Measurements from ENCODE around the gene LIN52.

DNA sequence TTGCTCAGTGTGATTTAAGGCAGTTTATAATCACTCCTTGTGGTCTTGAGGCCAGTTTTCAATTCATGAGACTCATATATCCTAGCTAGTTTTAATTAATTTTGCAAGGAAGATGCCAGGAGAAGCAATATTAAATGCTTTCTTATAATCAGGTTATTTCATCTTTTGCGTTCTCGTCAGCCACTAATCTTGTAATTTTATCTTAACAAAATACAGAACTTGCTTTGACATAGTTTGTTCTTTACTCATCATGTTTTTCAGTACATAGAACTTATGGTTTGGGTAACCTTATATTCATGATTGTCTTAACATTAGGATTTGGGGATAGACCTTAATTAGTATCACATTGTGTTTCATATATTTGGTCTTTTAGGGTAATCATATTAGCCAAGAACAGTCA is 76.0 kb downstream of the LIN52 start:
- TF ChIP-seq NFE2L1 (CRISPR knock-in tag; IDR thresholded peaks at IDR 0.05) = no peak
- TF ChIP-seq GABPB1 (CRISPR knock-in tag; IDR thresholded peaks at IDR 0.05) = no peak
- TF ChIP-seq E2F4 (CRISPR knock-in tag; IDR thresholded peaks at IDR 0.05; ENCODE audit: borderline replicate concordance, low read depth) = no peak
- TF ChIP-seq, protein P1, sequence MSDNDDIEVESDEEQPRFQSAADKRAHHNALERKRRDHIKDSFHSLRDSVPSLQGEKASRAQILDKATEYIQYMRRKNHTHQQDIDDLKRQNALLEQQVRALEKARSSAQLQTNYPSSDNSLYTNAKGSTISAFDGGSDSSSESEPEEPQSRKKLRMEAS (CRISPR knock-in tag; IDR thresholded peaks at IDR 0.05) = no peak
- no peak for TF ChIP-seq CREB1 (CRISPR knock-in tag; IDR thresholded peaks at IDR 0.05)
- TF ChIP-seq, protein P2, sequence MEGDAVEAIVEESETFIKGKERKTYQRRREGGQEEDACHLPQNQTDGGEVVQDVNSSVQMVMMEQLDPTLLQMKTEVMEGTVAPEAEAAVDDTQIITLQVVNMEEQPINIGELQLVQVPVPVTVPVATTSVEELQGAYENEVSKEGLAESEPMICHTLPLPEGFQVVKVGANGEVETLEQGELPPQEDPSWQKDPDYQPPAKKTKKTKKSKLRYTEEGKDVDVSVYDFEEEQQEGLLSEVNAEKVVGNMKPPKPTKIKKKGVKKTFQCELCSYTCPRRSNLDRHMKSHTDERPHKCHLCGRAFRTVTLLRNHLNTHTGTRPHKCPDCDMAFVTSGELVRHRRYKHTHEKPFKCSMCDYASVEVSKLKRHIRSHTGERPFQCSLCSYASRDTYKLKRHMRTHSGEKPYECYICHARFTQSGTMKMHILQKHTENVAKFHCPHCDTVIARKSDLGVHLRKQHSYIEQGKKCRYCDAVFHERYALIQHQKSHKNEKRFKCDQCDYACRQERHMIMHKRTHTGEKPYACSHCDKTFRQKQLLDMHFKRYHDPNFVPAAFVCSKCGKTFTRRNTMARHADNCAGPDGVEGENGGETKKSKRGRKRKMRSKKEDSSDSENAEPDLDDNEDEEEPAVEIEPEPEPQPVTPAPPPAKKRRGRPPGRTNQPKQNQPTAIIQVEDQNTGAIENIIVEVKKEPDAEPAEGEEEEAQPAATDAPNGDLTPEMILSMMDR (IDR thresholded peaks at IDR 0.05) = no peak
- no peak for TF ChIP-seq CREM (CRISPR knock-in tag; IDR thresholded peaks at IDR 0.05)
- no peak for TF ChIP-seq ZBTB21 (CRISPR knock-in tag; IDR thresholded peaks at IDR 0.05; ENCODE audit: borderline replicate concordance)
- no peak for TF ChIP-seq TEAD1 (CRISPR knock-in tag; IDR thresholded peaks at IDR 0.05)
- TF ChIP-seq, protein P3, sequence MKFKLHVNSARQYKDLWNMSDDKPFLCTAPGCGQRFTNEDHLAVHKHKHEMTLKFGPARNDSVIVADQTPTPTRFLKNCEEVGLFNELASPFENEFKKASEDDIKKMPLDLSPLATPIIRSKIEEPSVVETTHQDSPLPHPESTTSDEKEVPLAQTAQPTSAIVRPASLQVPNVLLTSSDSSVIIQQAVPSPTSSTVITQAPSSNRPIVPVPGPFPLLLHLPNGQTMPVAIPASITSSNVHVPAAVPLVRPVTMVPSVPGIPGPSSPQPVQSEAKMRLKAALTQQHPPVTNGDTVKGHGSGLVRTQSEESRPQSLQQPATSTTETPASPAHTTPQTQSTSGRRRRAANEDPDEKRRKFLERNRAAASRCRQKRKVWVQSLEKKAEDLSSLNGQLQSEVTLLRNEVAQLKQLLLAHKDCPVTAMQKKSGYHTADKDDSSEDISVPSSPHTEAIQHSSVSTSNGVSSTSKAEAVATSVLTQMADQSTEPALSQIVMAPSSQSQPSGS (CRISPR knock-in tag; IDR thresholded peaks at IDR 0.05; ENCODE audit: borderline replicate concordance, low read depth) = no peak
- TF ChIP-seq ZNF512 (CRISPR knock-in tag; IDR thresholded peaks at IDR 0.05; ENCODE audit: borderline replicate concordance) = no peak
- TF ChIP-seq CBFB (CRISPR knock-in tag; IDR thresholded peaks at IDR 0.05; ENCODE audit: low read depth) = no peak
- TF ChIP-seq SP1 (CRISPR knock-in tag; conservative IDR thresholded peaks at IDR 0.05) = no peak
- TF ChIP-seq, protein P4, sequence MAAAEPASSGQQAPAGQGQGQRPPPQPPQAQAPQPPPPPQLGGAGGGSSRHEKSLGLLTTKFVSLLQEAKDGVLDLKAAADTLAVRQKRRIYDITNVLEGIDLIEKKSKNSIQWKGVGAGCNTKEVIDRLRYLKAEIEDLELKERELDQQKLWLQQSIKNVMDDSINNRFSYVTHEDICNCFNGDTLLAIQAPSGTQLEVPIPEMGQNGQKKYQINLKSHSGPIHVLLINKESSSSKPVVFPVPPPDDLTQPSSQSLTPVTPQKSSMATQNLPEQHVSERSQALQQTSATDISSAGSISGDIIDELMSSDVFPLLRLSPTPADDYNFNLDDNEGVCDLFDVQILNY (CRISPR knock-in tag; IDR thresholded peaks at IDR 0.05) = no peak
